GM12878 (cell line): ENCODE measurements around the gene DOLPP1. TPM values are rescaled to one million over a fixed set of nuclear protein-coding genes. Genes with fewer than 3 reads are reported as not detected.

Experiments
- ATAC-seq: fragments of 200-7000 bp; cut with Tn5 transposase; 3 replicates; pipeline ENCODE4 v1.9.1; 2020; ENCODE audit warnings: mild to moderate bottlenecking, moderate library complexity
- BruUV-seq: library from RNA; stranded (reverse); fragments of 400-500 nt; replicated peaks from 2 replicates; lab custom pipeline; 2021; lab: Mats Ljungman, UMichigan
- CTCF ChIA-PET: fragments of 300-600 bp; sonication (Branson Sonifier 250); formaldehyde crosslinking; extraction: SDS; loops from one replicate; lab custom pipeline; 2021; ENCODE audit warnings: inconsistent platforms; lab: Yijun Ruan, JAX
- POLR2A ChIA-PET: fragments of 350-600 bp; formaldehyde crosslinking; extraction: SDS; loops from one replicate; lab custom pipeline; 2021; ENCODE audit warnings: inconsistent platforms; lab: Charles Lee
- RAD21 ChIA-PET: fragments of 300-600 bp; sonication (Branson Sonifier 250); formaldehyde crosslinking; loops from one replicate; lab custom pipeline; 2023; ENCODE audit warnings: antibody characterized with exemption; ENCODE audit not compliant: unreplicated experiment; lab: Charles Lee
- SMC1A ChIA-PET: fragments of 300-600 bp; sonication (Branson Sonifier 250); formaldehyde crosslinking; loops from one replicate; lab custom pipeline; 2023; ENCODE audit not compliant: unreplicated experiment, uncharacterized antibody; lab: Charles Lee
- DNase-seq: peaks from one replicate; pipeline ENCODE4 v3.0.0-alpha.2; 2011; ENCODE audit warnings: low read depth, low spot score
- FAIRE-seq: peaks from 3 replicates; lab custom pipeline; 2011; peaks lifted over from hg19 to GRCh38; lab: Jason Lieb, UNC
- H2AFZ ChIP-seq: 2 replicates; pipeline ENCODE4 v1.6.0; 2011; ENCODE audit warnings: low read depth, low read length, control low read depth; ENCODE audit not compliant: control insufficient read depth
- H3K27ac ChIP-seq: 2 replicates; pipeline ENCODE4 v1.5.1; 2011; ENCODE audit warnings: control low read depth; ENCODE audit not compliant: control insufficient read depth, insufficient read depth
- H3K27me3 ChIP-seq, 2 experiments: replicated peaks in 1 of 2; 2 replicates each; pipeline versions ENCODE4 v1.6.0 to v1.6.1; 2011; ENCODE audit warnings: low read length in 1 of 2; ENCODE audit not compliant: control insufficient read depth in 2 of 2, insufficient read depth in 2 of 2
- H3K36me3 ChIP-seq, 2 experiments: 2 replicates each; pipeline ENCODE4 v1.5.1; 2011; ENCODE audit warnings: low read length in 1 of 2; ENCODE audit not compliant: control insufficient read depth in 2 of 2, insufficient read depth in 2 of 2
- H3K4me1 ChIP-seq: 2 replicates; pipeline ENCODE4 v1.6.1; 2011; ENCODE audit warnings: mild to moderate bottlenecking, low read length, moderate library complexity, mixed read lengths; ENCODE audit not compliant: control insufficient read depth, insufficient read depth
- H3K4me2 ChIP-seq: 2 replicates; pipeline ENCODE4 v1.6.0; 2011; ENCODE audit warnings: control low read depth; ENCODE audit not compliant: control insufficient read depth, insufficient read depth
- H3K4me3 ChIP-seq: fragments of 200-600 bp; sonication (generic); 2 replicates; pipeline ENCODE4 v1.5.1; 2016
- H3K79me2 ChIP-seq: 2 replicates; pipeline ENCODE4 v1.6.0; 2011; ENCODE audit warnings: low read length; ENCODE audit not compliant: control insufficient read depth, insufficient read depth
- H3K9ac ChIP-seq: 2 replicates; pipeline ENCODE4 v1.8.0; 2011; ENCODE audit warnings: low read length, control low read depth, mixed read lengths; ENCODE audit not compliant: control insufficient read depth, insufficient read depth
- H3K9me3 ChIP-seq: replicated peaks from 3 replicates; pipeline ENCODE4 v1.5.1; 2011; ENCODE audit warnings: mild to moderate bottlenecking, low read length; ENCODE audit not compliant: control insufficient read depth, insufficient read depth
- H4K20me1 ChIP-seq: 2 replicates; pipeline ENCODE4 v1.6.0; 2011; ENCODE audit not compliant: control insufficient read depth, insufficient read depth
- ASH2L ChIP-seq: fragments of 300-600, 200-600 bp; sonication (generic); IDR thresholded peaks from 2 replicates; pipeline ENCODE4 v1.6.1; 2017; ENCODE audit warnings: low read depth, mild to moderate bottlenecking, borderline replicate concordance
- ATF2 ChIP-seq: IDR thresholded peaks from 2 replicates; pipeline ENCODE4 v1.6.1; 2012; ENCODE audit warnings: low read length, inconsistent platforms
- BMI1 ChIP-seq: fragments of 450-650 bp; IDR thresholded peaks from 2 replicates; pipeline ENCODE4 v1.6.1; 2016; ENCODE audit warnings: mild to moderate bottlenecking, moderate library complexity, borderline replicate concordance
- CEBPB ChIP-seq, 2 experiments: fragments of 150-350 bp in 1 of 2; IDR thresholded peaks; 2 replicates each; pipeline ENCODE4 v1.6.1; 2012 to 2014; ENCODE audit warnings: low read depth in 2 of 2, low read length in 2 of 2, borderline replicate concordance in 1 of 2, inconsistent platforms in 1 of 2
- CEBPZ ChIP-seq: fragments of 150-350 bp; IDR thresholded peaks from 2 replicates; pipeline ENCODE4 v1.6.1; 2016; ENCODE audit warnings: low read depth, low read length
- E2F8 ChIP-seq: fragments of 450-650 bp; IDR thresholded peaks from 2 replicates; pipeline ENCODE4 v1.6.1; 2018; ENCODE audit warnings: mild to moderate bottlenecking, low read depth, moderate library complexity; ENCODE audit not compliant: partially characterized antibody
- EZH2 ChIP-seq: IDR thresholded peaks from 2 replicates; pipeline ENCODE4 v1.6.1; 2012; ENCODE audit warnings: low read depth, mild to moderate bottlenecking, control low read depth, inconsistent platforms, low read length, borderline replicate concordance; ENCODE audit not compliant: control insufficient read depth
- FOS ChIP-seq: IDR thresholded peaks from 3 replicates; pipeline ENCODE4 v1.6.1; 2011; ENCODE audit warnings: borderline replicate concordance; ENCODE audit not compliant: insufficient read length; ENCODE audit errors: extremely low read depth
- IRF3 ChIP-seq: fragments of 450-650 bp; IDR thresholded peaks from 2 replicates; pipeline ENCODE4 v1.6.1; 2014; ENCODE audit warnings: mild to moderate bottlenecking
- KLF5 ChIP-seq: fragments of 450-650 bp; IDR thresholded peaks from 2 replicates; pipeline ENCODE4 v1.6.1; 2014; ENCODE audit warnings: mild to moderate bottlenecking; ENCODE audit not compliant: partially characterized antibody
- MEF2A ChIP-seq: IDR thresholded peaks from 2 replicates; pipeline ENCODE4 v1.6.1; 2011; ENCODE audit warnings: low read depth, mild to moderate bottlenecking, low read length, moderate library complexity; ENCODE audit not compliant: insufficient read depth
- NFIC ChIP-seq: IDR thresholded peaks from 2 replicates; pipeline ENCODE4 v1.6.1; 2012; ENCODE audit warnings: low read depth, mild to moderate bottlenecking, inconsistent platforms, low read length, moderate library complexity
- TCF7 ChIP-seq: IDR thresholded peaks from 2 replicates; pipeline ENCODE4 v1.6.1; 2014; ENCODE audit warnings: antibody characterized with exemption, borderline replicate concordance
- ZNF207 ChIP-seq: fragments of 450-650 bp; IDR thresholded peaks from 2 replicates; pipeline ENCODE4 v1.6.1; 2014; ENCODE audit warnings: antibody characterized with exemption, mild to moderate bottlenecking, borderline replicate concordance
- ZNF217 ChIP-seq: fragments of 450-650 bp; IDR thresholded peaks from 2 replicates; pipeline ENCODE4 v1.6.1; 2017; ENCODE audit warnings: antibody characterized with exemption, mild to moderate bottlenecking
- WGBS: methylation state at CpG from one replicate; pipeline ENCODE4 v1.1.6; 2016; ENCODE audit warnings: low lambda C conversion rate; ENCODE audit not compliant: insufficient replicate concordance, insufficient coverage; ENCODE audit errors: missing lambda C conversion rate; 5-methylcytosine and 5-hydroxymethylcytosine counted together
- in situ Hi-C: fragments of 300-500 bp; cut with MboI; formaldehyde crosslinking; loops from 9 replicates; pipeline ENCODE4 v1.14.3; 2018; ENCODE audit warnings: mixed read lengths
- intact Hi-C: fragments of 100-400 bp; cut with micrococcal nuclease; formaldehyde crosslinking; loops from one replicate; pipeline ENCODE4 v1.14.2; 2022; ENCODE audit not compliant: unreplicated experiment
- polyA plus RNA-seq, 11 experiments: library from polyadenylated mRNA; depleted of rRNA in 4 of 11; unstranded in 6 of 11; stranded (reverse) in 5 of 11; fragments of >200 nt; fragmentation: Nextera tagmentation in 4 of 11; fragmentation: Illumina TruSeq in 1 of 11; extraction: Ambion mirVana in 4 of 11; extraction: Trizol in 1 of 11; gene quantifications; 1 replicate in 1 of 11; 2 replicates in 10 of 11; pipeline versions ENCODE4 v1.2.1 to v1.2.3, GENCODE V29; 2011 to 2016; ENCODE audit warnings: inconsistent platforms in 2 of 11, missing spikeins in 2 of 11, low read depth in 1 of 11
- total RNA-seq, 4 experiments: library from RNA; depleted of rRNA in 3 of 4; stranded (reverse); fragments of >200 nt in 3 of 4; fragmentation: Illumina TruSeq in 1 of 4; extraction: Trizol in 1 of 4; gene quantifications; 2 replicates each; pipeline versions ENCODE4 v1.2.1 to v1.2.3, GENCODE V29; 2013 to 2021

DOLPP1 gene
- total and polyA plus RNA-seq, 10 of the 15 experiments (the other 5 are each of a cell fraction or from before 2014, with no cell fraction given), result 0.76 to 19.9 (median 13.4) TPM

GRCh38 chr9:129108083-129108804 lies 27.3 kb downstream of the DOLPP1 start:
- Histone ChIP-seq H3K36me3 (no peaks in the 10 kb centered on the region), H3K4me3 (no peak overlapping the region), H3K4me1 (no peaks in the 10 kb centered on the region; the same call in 1 of the 2 replicates), H3K9ac (no peak overlapping the region), H4K20me1 (no peaks in the 10 kb centered on the region), H3K79me2 (peaks cover 13% of the 10 kb centered on the region), H3K27ac (no peak overlapping the region), H3K4me2 (no peak overlapping the region), H3K9me3 (no peaks in the 10 kb centered on the region; the same call in 2 of the 3 replicates), H2AFZ (no peak overlapping the region), H3K27me3 (no peaks in the 10 kb centered on the region; a peak in 1 of 4 replicates)
- ChIA-PET SMC1A (no interaction called here), POLR2A (no interaction called here), RAD21 (no interaction called here), CTCF (no interaction called here)
- in situ Hi-C loops (no loop called here), intact Hi-C loops (no loop called here)
- FAIRE-seq (no peak), ATAC-seq (no peak), DNase-seq (no peak)
- WGBS, result 32% methylated on average over 12 of the region's 13 CpGs
- BruUV-seq, result no TSS peak
- TF ChIP-seq MEF2A, result no peak
- no peak for TF ChIP-seq NFIC
- TF ChIP-seq KLF5, result no peak
- no peak for TF ChIP-seq ZNF207
- TF ChIP-seq CEBPB (IDR thresholded peaks at IDR 0.05; ENCODE audit: borderline replicate concordance in 1 of 2, low read depth in 2 of 2, low read length in 2 of 2), result no peak
- TF ChIP-seq TCF7, result no peak
- TF ChIP-seq CEBPZ, result no peak
- no peak for TF ChIP-seq IRF3
- no peak for TF ChIP-seq FOS
- TF ChIP-seq ASH2L, result no peak
- TF ChIP-seq ZNF217, result no peak
- TF ChIP-seq BMI1, result no peak
- no peak for TF ChIP-seq E2F8
- no peak for TF ChIP-seq EZH2
- no peak for TF ChIP-seq ATF2
